ENCODE measurements around the gene LRIT1. TPM values are rescaled to one million over a fixed set of nuclear protein-coding genes. Genes with fewer than 3 reads are reported as not detected.

Gene LRIT1
- total RNA-seq, 2 experiments from 2014 or later: not detected

- Mint-ChIP-seq H3K36me3 (no peaks in the 10 kb centered on the region), H3K27me3 (peaks cover 2% of the 10 kb centered on the region), H3K4me3 (no peak overlapping the region), H3K9me3 (no peaks in the 10 kb centered on the region), H3K4me1 (ENCODE audit: low read depth) (no peaks in the 10 kb centered on the region), H3K27ac (no peak overlapping the region)
- ChIA-PET CTCF (interaction anchor here (0.9 to 5.4 kb wide), 7 partner anchors 9 to 61 kb away, joined by 3 to 75 read pairs (median 3); partner anchors contain the start of gene CDHR1), POLR2A (no interaction called here)
- no peak for DNase-seq
- intact Hi-C loops (cut with micrococcal nuclease): loop anchor here (1.0 kb wide), 2 partner anchors 58 to 147 kb away; no protein-coding TSS in a partner anchor
Observed at GRCh38 chr10:84205853-84206525, 35.4 kb downstream of the LRIT1 start.

GRCh38 chr10:84205049-84205852 is 36.1 kb downstream of the LRIT1 start:
- Mint-ChIP-seq H3K4me3 (no peak overlapping the region), H3K27ac (no peak overlapping the region), H3K4me1 (ENCODE audit: low read depth) (no peaks in the 10 kb centered on the region), H3K36me3 (no peaks in the 10 kb centered on the region), H3K27me3 (peaks cover 2% of the 10 kb centered on the region), H3K9me3 (no peaks in the 10 kb centered on the region)
- peak; percentile 82 for DNase-seq
- ChIA-PET POLR2A (no interaction called here), CTCF (interaction anchor here (0.6 to 5.4 kb wide), 13 partner anchors 9 to 332 kb away, joined by 3 to 75 read pairs (median 3); partner anchors contain the start of gene CDHR1)
- intact Hi-C loops (cut with micrococcal nuclease): loop anchor here (1.0 kb wide), 2 partner anchors 57 to 146 kb away; no protein-coding TSS in a partner anchor

GRCh38 chr10:84204610-84205009 is 36.7 kb downstream of the LRIT1 start:
- H3K36me3 Mint-ChIP-seq: no peaks in the 10 kb centered on the region
- no peaks in the 10 kb centered on the region for H3K9me3 Mint-ChIP-seq
- peaks cover 2% of the 10 kb centered on the region for H3K27me3 Mint-ChIP-seq
- ChIA-PET POLR2A (no interaction called here), CTCF (interaction anchor here (0.9 to 5.4 kb wide), 9 partner anchors 10 to 333 kb away, joined by 3 to 75 read pairs (median 4); partner anchors contain the start of gene CDHR1)
- intact Hi-C loops (cut with micrococcal nuclease): loop anchor here (1.0 kb wide), 2 partner anchors 56 to 145 kb away; no protein-coding TSS in a partner anchor
- H3K27ac Mint-ChIP-seq: no peak overlapping the region
- DNase-seq: no peak
- H3K4me1 Mint-ChIP-seq (ENCODE audit: low read depth): no peaks in the 10 kb centered on the region
- no peak overlapping the region for H3K4me3 Mint-ChIP-seq

- Mint-ChIP-seq H3K27me3 (peaks cover 2% of the 10 kb centered on the region), H3K27ac (no peak overlapping the region), H3K36me3 (no peaks in the 10 kb centered on the region), H3K4me3 (no peak overlapping the region), H3K9me3 (no peaks in the 10 kb centered on the region), H3K4me1 (ENCODE audit: low read depth) (no peaks in the 10 kb centered on the region)
- CTCF ChIA-PET: interaction anchor here (0.9 to 5.4 kb wide), 5 partner anchors 9 to 69 kb away, joined by 3 to 75 read pairs (median 8); partner anchors contain the start of gene CDHR1
- intact Hi-C loops (cut with micrococcal nuclease): no loop called here
- no peak for DNase-seq
- POLR2A ChIA-PET: no interaction called here
Observed at GRCh38 chr10:84204122-84204521, 37.2 kb downstream of the LRIT1 start.

GRCh38 chr10:84202349-84202748 is 39.0 kb downstream of the LRIT1 start:
- ChIA-PET CTCF (interaction anchor here (0.7 to 1.8 kb wide), 5 partner anchors 10 to 54 kb away, joined by 3 to 5 read pairs (median 4); no protein-coding TSS in a partner anchor), POLR2A (no interaction called here)
- Mint-ChIP-seq H3K36me3 (no peaks in the 10 kb centered on the region), H3K4me3 (no peak overlapping the region), H3K27ac (no peak overlapping the region), H3K9me3 (no peaks in the 10 kb centered on the region), H3K4me1 (ENCODE audit: low read depth) (no peaks in the 10 kb centered on the region), H3K27me3 (peaks cover 2% of the 10 kb centered on the region)
- intact Hi-C loops (cut with micrococcal nuclease): no loop called here
- DNase-seq: no peak

GRCh38 chr10:84201682-84202081 is 39.7 kb downstream of the LRIT1 start:
- intact Hi-C loops (cut with micrococcal nuclease): no loop called here
- POLR2A ChIA-PET: no interaction called here

GRCh38 chr10:84201244-84201606 is 40.1 kb downstream of the LRIT1 start:
- Mint-ChIP-seq H3K9me3 (no peaks in the 10 kb centered on the region), H3K27me3 (peaks cover 11% of the 10 kb centered on the region), H3K36me3 (no peaks in the 10 kb centered on the region), H3K4me3 (no peak overlapping the region), H3K4me1 (ENCODE audit: low read depth) (no peaks in the 10 kb centered on the region), H3K27ac (no peak overlapping the region)
- POLR2A ChIA-PET: no interaction called here
- CTCF ChIA-PET: interaction anchor here (1.8 kb wide), 1 partner anchor 52 kb away, joined by 4 read pairs; no protein-coding TSS in a partner anchor
- intact Hi-C loops (cut with micrococcal nuclease): no loop called here
- no peak for DNase-seq

More at GRCh38 chr10:84201682-84202081, 39.7 kb downstream of the LRIT1 start:
- peaks cover 6% of the 10 kb centered on the region for H3K27me3 Mint-ChIP-seq
- CTCF ChIA-PET: interaction anchor here (1.8 kb wide), 1 partner anchor 52 kb away, joined by 4 read pairs; no protein-coding TSS in a partner anchor
- H3K36me3 Mint-ChIP-seq: no peaks in the 10 kb centered on the region
- H3K27ac Mint-ChIP-seq: no peak overlapping the region
- H3K4me3 Mint-ChIP-seq: no peak overlapping the region
- no peaks in the 10 kb centered on the region for H3K4me1 Mint-ChIP-seq (ENCODE audit: low read depth)
- H3K9me3 Mint-ChIP-seq: no peaks in the 10 kb centered on the region
- no peak for DNase-seq

- Mint-ChIP-seq H3K4me3 (no peak overlapping the region), H3K27me3 (peaks cover 16% of the 10 kb centered on the region), H3K36me3 (no peaks in the 10 kb centered on the region), H3K4me1 (ENCODE audit: low read depth) (no peaks in the 10 kb centered on the region), H3K9me3 (no peaks in the 10 kb centered on the region), H3K27ac (no peak overlapping the region)
- intact Hi-C loops (cut with micrococcal nuclease): no loop called here
- no peak for DNase-seq
- ChIA-PET CTCF (interaction anchor here (1.8 kb wide), 1 partner anchor 51 kb away, joined by 4 read pairs; no protein-coding TSS in a partner anchor), POLR2A (no interaction called here)
Observed at GRCh38 chr10:84200537-84201243, 40.7 kb downstream of the LRIT1 start.

GRCh38 chr10:84198206-84198915 is 43.0 kb downstream of the LRIT1 start:
- ChIA-PET CTCF (interaction anchor here (1.4 kb wide), 1 partner anchor 50 kb away, joined by 5 read pairs; no protein-coding TSS in a partner anchor), POLR2A (no interaction called here)
- no peaks in the 10 kb centered on the region for H3K9me3 Mint-ChIP-seq
- peaks cover 2% of the 10 kb centered on the region for H3K4me1 Mint-ChIP-seq (ENCODE audit: low read depth)
- H3K4me3 Mint-ChIP-seq: no peak overlapping the region
- H3K27me3 Mint-ChIP-seq: peaks cover 28% of the 10 kb centered on the region
- intact Hi-C loops (cut with micrococcal nuclease): no loop called here
- no peaks in the 10 kb centered on the region for H3K36me3 Mint-ChIP-seq
- no peak for DNase-seq
- H3K27ac Mint-ChIP-seq: no peak overlapping the region

GRCh38 chr10:84197643-84198042 is 43.7 kb downstream of the LRIT1 start:
- CTCF ChIA-PET: interaction anchor here (1.4 to 1.7 kb wide), 3 partner anchors 17 to 342 kb away, joined by 3 to 5 read pairs (median 4); no protein-coding TSS in a partner anchor
- POLR2A ChIA-PET: no interaction called here
- H3K4me3 Mint-ChIP-seq: no peak overlapping the region
- H3K9me3 Mint-ChIP-seq: no peaks in the 10 kb centered on the region
- H3K27ac Mint-ChIP-seq: no peak overlapping the region
- intact Hi-C loops (cut with micrococcal nuclease): no loop called here
- no peak for DNase-seq
- peaks cover 30% of the 10 kb centered on the region for H3K27me3 Mint-ChIP-seq
- H3K36me3 Mint-ChIP-seq: no peaks in the 10 kb centered on the region
- H3K4me1 Mint-ChIP-seq (ENCODE audit: low read depth): peaks cover 2% of the 10 kb centered on the region

- intact Hi-C loops (cut with micrococcal nuclease): no loop called here
- CTCF ChIA-PET: interaction anchor here (1.4 to 2.5 kb wide), 4 partner anchors 18 to 343 kb away, joined by 3 to 8 read pairs (median 4); no protein-coding TSS in a partner anchor
- Mint-ChIP-seq H3K4me3 (no peak overlapping the region), H3K27me3 (peaks cover 30% of the 10 kb centered on the region), H3K27ac (no peak overlapping the region), H3K9me3 (no peaks in the 10 kb centered on the region), H3K4me1 (ENCODE audit: low read depth) (peaks cover 2% of the 10 kb centered on the region), H3K36me3 (no peaks in the 10 kb centered on the region)
- POLR2A ChIA-PET: interaction anchor here (0.5 kb wide), 1 partner anchor 162 kb away, joined by 3 read pairs; no protein-coding TSS in a partner anchor
- DNase-seq: no peak
Observed at GRCh38 chr10:84196941-84197340, 44.4 kb downstream of the LRIT1 start.
